Endothelial cell of umbilical vein (primary cell): Measurements from ENCODE around the gene LMNB1. TPM values are rescaled to one million over a fixed set of nuclear protein-coding genes. Genes with fewer than 3 reads are reported as not detected.

Experiments
- BruUV-seq: library from RNA; stranded (reverse); fragments of 400-500 nt; replicated peaks from 2 replicates; lab custom pipeline; 2021; lab: Mats Ljungman, UMichigan
- CTCF ChIA-PET: fragments of 300-600, 350-600 bp; sonication (Branson Sonifier 250); formaldehyde crosslinking; loops from one replicate; lab custom pipeline; 2021; ENCODE audit warnings: antibody characterized with exemption, inconsistent platforms; lab: Charles Lee
- POLR2A ChIA-PET: fragments of 300-600, 350-600 bp; sonication (Branson Sonifier 250); formaldehyde crosslinking; loops from one replicate; lab custom pipeline; 2021; ENCODE audit warnings: antibody characterized with exemption, inconsistent platforms; lab: Charles Lee
- DNase-seq: peaks from one replicate; pipeline ENCODE4 v3.0.0-alpha.2; 2011; ENCODE audit warnings: low read depth, low spot score
- FAIRE-seq: peaks from 2 replicates; lab custom pipeline; 2011; peaks lifted over from hg19 to GRCh38; lab: Jason Lieb, UNC
- H2AFZ ChIP-seq: 2 replicates; pipeline ENCODE4 v1.6.0; 2012; ENCODE audit warnings: low read depth, low read length, control low read depth, inconsistent platforms
- H3K27ac ChIP-seq: 2 replicates; pipeline ENCODE4 v1.5.1; 2011; ENCODE audit warnings: low read depth, mild to moderate bottlenecking, control low read depth, low read length, moderate library complexity; ENCODE audit not compliant: insufficient read depth
- H3K27me3 ChIP-seq, 2 experiments: 2 replicates each; pipeline versions ENCODE4 v1.6.0 to v1.6.1; 2011; ENCODE audit warnings: low read length in 2 of 2, mixed read lengths in 1 of 2; ENCODE audit not compliant: control insufficient read depth in 2 of 2, insufficient read depth in 2 of 2
- H3K36me3 ChIP-seq, 2 experiments: 2 replicates in 1 of 2; 3 replicates in 1 of 2; pipeline ENCODE4 v1.5.1; 2011; ENCODE audit warnings: low read length in 2 of 2, mild to moderate bottlenecking in 1 of 2, moderate library complexity in 1 of 2; ENCODE audit not compliant: control insufficient read depth in 2 of 2, insufficient read depth in 2 of 2; ENCODE audit errors: extremely low read depth in 1 of 2
- H3K4me1 ChIP-seq: 3 replicates; pipeline ENCODE4 v1.5.1; 2011; ENCODE audit warnings: mild to moderate bottlenecking, low read length; ENCODE audit not compliant: control insufficient read depth, insufficient read depth; ENCODE audit errors: extremely low read depth
- H3K4me2 ChIP-seq: 2 replicates; pipeline ENCODE4 v1.6.1; 2011; ENCODE audit warnings: low read length, control low read depth, mixed read lengths; ENCODE audit not compliant: insufficient read depth
- H3K4me3 ChIP-seq, 3 experiments: fragments of 200-600 bp in 1 of 3; sonication (generic), shearing (Covaris generic) in 1 of 3; replicated peaks in 1 of 3; 2 replicates each; pipeline ENCODE4 v1.5.1; 2011 to 2016; ENCODE audit warnings: control low read depth in 3 of 3, low read length in 3 of 3, mild to moderate bottlenecking in 2 of 3, inconsistent platforms in 1 of 3, low read depth in 1 of 3, moderate library complexity in 1 of 3; ENCODE audit not compliant: insufficient read depth in 1 of 3
- H3K79me2 ChIP-seq: 2 replicates; pipeline ENCODE4 v1.6.0; 2012; ENCODE audit warnings: low read length, inconsistent platforms; ENCODE audit not compliant: control insufficient read depth, insufficient read depth
- H3K9ac ChIP-seq: replicated peaks from 2 replicates; pipeline ENCODE3; 2011; ENCODE audit warnings: low read length, control low read depth; ENCODE audit not compliant: insufficient read depth; ENCODE audit errors: extremely low read depth
- H3K9me1 ChIP-seq: replicated peaks from 3 replicates; pipeline ENCODE4 v1.6.0; 2011; ENCODE audit warnings: mild to moderate bottlenecking, low read length; ENCODE audit not compliant: control insufficient read depth, insufficient read depth; ENCODE audit errors: extremely low read depth
- H3K9me3 ChIP-seq: replicated peaks from 2 replicates; pipeline ENCODE4 v1.5.1; 2012; ENCODE audit warnings: low read length, inconsistent platforms; ENCODE audit not compliant: control insufficient read depth, insufficient read depth
- H4K20me1 ChIP-seq: replicated peaks from 2 replicates; pipeline ENCODE3; 2011; ENCODE audit warnings: mild to moderate bottlenecking, low read length; ENCODE audit not compliant: control insufficient read depth, insufficient read depth; ENCODE audit errors: extremely low read depth
- CTCF ChIP-seq, 2 donors: IDR thresholded peaks; 1 replicate in 1 of 2; 2 replicates in 1 of 2; pipeline ENCODE4 v1.5.1; 2011; ENCODE audit warnings: low read length in 2 of 2, mild to moderate bottlenecking in 2 of 2, moderate library complexity in 2 of 2, control low read depth in 1 of 2, inconsistent platforms in 1 of 2, low read depth in 1 of 2; ENCODE audit not compliant: insufficient read depth in 1 of 2; ENCODE audit errors: extremely low read depth in 1 of 2
- EZH2 ChIP-seq: IDR thresholded peaks from 2 replicates; pipeline ENCODE4 v1.6.1; 2012; ENCODE audit warnings: borderline replicate concordance, low read depth, mild to moderate bottlenecking, moderate library complexity, low read length, inconsistent platforms; ENCODE audit not compliant: severe bottlenecking
- FOS ChIP-seq: IDR thresholded peaks from 2 replicates; pipeline ENCODE4 v1.6.1; 2011; ENCODE audit warnings: mild to moderate bottlenecking, low read length, moderate library complexity, borderline replicate concordance; ENCODE audit not compliant: insufficient read depth
- GATA2 ChIP-seq: IDR thresholded peaks from 2 replicates; pipeline ENCODE4 v1.7.0; 2011; ENCODE audit warnings: low read depth, mild to moderate bottlenecking, moderate library complexity, mixed read lengths, low read length; ENCODE audit not compliant: insufficient read length, insufficient read depth
- JUN ChIP-seq: IDR thresholded peaks from 2 replicates; pipeline ENCODE4 v1.6.1; 2011; ENCODE audit warnings: borderline replicate concordance, low read depth; ENCODE audit not compliant: insufficient read length, insufficient read depth
- MAX ChIP-seq: IDR thresholded peaks from 2 replicates; pipeline ENCODE4 v1.6.1; 2011; ENCODE audit not compliant: insufficient read depth, insufficient read length
- MYC ChIP-seq: IDR thresholded peaks from one replicate; pipeline ENCODE4 v1.6.1; 2011; ENCODE audit warnings: mild to moderate bottlenecking, low read depth, low read length
- POLR2A ChIP-seq: IDR thresholded peaks from 2 replicates; pipeline ENCODE4 v1.6.1; 2012; ENCODE audit warnings: low read depth, mild to moderate bottlenecking, control low read depth, low read length
- POLR2AphosphoS5 ChIP-seq: IDR thresholded peaks from 2 replicates; pipeline ENCODE4 v1.6.1; 2012; ENCODE audit warnings: low read depth, mild to moderate bottlenecking, control low read depth, low read length, moderate library complexity; ENCODE audit not compliant: insufficient read depth
- dilution Hi-C: fragments of 300-500 bp; cut with MboI; formaldehyde crosslinking; loops from one replicate; pipeline ENCODE4 v1.15.0; 2019; ENCODE audit warnings: low sequenced_read_pairs; ENCODE audit not compliant: extremely low pct_ligation_motif_present
- intact Hi-C: fragments of 100-400 bp; cut with micrococcal nuclease; formaldehyde crosslinking; loops from one replicate; pipeline ENCODE4 v1.10.0; 2022
- polyA plus RNA-seq, 4 experiments: library from polyadenylated mRNA; depleted of rRNA in 3 of 4; stranded (reverse) in 3 of 4; unstranded in 1 of 4; fragments of >200 nt; gene quantifications; 2 replicates each; pipeline versions ENCODE4 v1.2.1 to v1.2.3, GENCODE V29; 2011 to 2012; ENCODE audit warnings: missing spikeins in 1 of 4
- total RNA-seq: library from RNA; stranded (reverse); gene quantifications from 2 replicates; pipeline ENCODE4 v1.2.3, GENCODE V29; 2021

LMNB1 gene
- total and polyA plus RNA-seq, 2 donors (not counting 3 experiments of a cell fraction or from before 2014, with no cell fraction given), result 45.2 to 144 TPM

- FAIRE-seq (no peak), DNase-seq (no peak)
- intact Hi-C loops (no loop called here), dilution Hi-C loops (no loop called here)
- H3K27ac ChIP-seq, result no peak overlapping the region
- H3K4me2 ChIP-seq, result no peak overlapping the region
- no peak for TF ChIP-seq EZH2
- TF ChIP-seq MYC, result no peak
- no peak for TF ChIP-seq JUN
- TF ChIP-seq CTCF (IDR thresholded peaks at IDR 0.05; ENCODE audit: extremely low read depth in 1 of 2, insufficient read depth in 1 of 2, low read depth in 1 of 2, low read length in 2 of 2), result no peak
- no peak for TF ChIP-seq FOS
- no peak for TF ChIP-seq POLR2A
- no peak for TF ChIP-seq GATA2
- no peak for TF ChIP-seq POLR2AphosphoS5
- TF ChIP-seq MAX, result no peak
- no peaks in the 10 kb centered on the region for H3K79me2 ChIP-seq
- ChIA-PET CTCF (interaction anchor here (1.1 to 3.0 kb wide), 2 partner anchors 10 to 19 kb away, joined by 3 to 14 read pairs; no protein-coding TSS in a partner anchor), POLR2A (no interaction called here)
- no TSS peak for BruUV-seq
- no peaks in the 10 kb centered on the region for H3K9me3 ChIP-seq
- no peak overlapping the region for H2AFZ ChIP-seq
- no peaks in the 10 kb centered on the region for H3K27me3 ChIP-seq
- no peaks in the 10 kb centered on the region for H3K9me1 ChIP-seq
- H3K4me1 ChIP-seq, result peaks cover 23% of the 10 kb centered on the region
- H3K4me3 ChIP-seq, result no peak overlapping the region
- no peaks in the 10 kb centered on the region for H4K20me1 ChIP-seq
- no peak overlapping the region for H3K9ac ChIP-seq
- no peaks in the 10 kb centered on the region for H3K36me3 ChIP-seq
Observed at GRCh38 chr5:126846744-126847455, 70.0 kb downstream of the LMNB1 start.
